ENCODE measurements around the gene EFCAB11.

EFCAB11 gene

DNA sequence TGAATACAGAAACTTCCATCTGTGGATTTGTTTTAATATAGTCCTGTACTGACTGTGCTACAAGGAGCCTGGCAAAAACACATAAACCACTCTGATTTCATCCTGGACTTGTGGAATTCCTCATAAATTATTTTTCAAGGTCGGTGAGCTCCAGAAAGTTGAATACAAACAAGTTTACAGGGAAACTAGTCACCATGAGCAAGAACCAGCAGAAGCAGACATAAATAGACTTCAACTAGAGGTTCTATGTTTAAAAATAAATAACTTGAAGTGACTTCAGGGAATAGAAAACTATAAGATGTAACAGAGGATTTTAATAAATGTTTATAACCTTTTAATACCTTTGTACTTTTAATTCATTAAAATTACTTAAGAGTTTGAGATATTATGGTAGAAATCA, 63.5 kb downstream of the EFCAB11 start:
- Histone ChIP-seq H3K27me3 (ENCODE audit: control insufficient read depth, low read length) (no peaks in the 10 kb centered on the region), H3K27ac (ENCODE audit: low read depth, low read length) (no peak overlapping the region), H3K4me3 (ENCODE audit: low read length) (no peak overlapping the region), H3F3A (ENCODE audit: control insufficient read depth, insufficient read depth) (no peaks in the 10 kb centered on the region), H3K4me1 (ENCODE audit: control insufficient read depth, low read length) (no peaks in the 10 kb centered on the region), H3K9me3 (ENCODE audit: control insufficient read depth, insufficient read depth, low read length) (no peaks in the 10 kb centered on the region), H3K36me3 (ENCODE audit: control insufficient read depth, low read length) (no peaks in the 10 kb centered on the region), H3K9me2 (replicated peaks; ENCODE audit: control insufficient read depth, low read length) (no peaks in the 10 kb centered on the region), H3K79me2 (ENCODE audit: control insufficient read depth, low read length) (no peaks in the 10 kb centered on the region), H3K4me2 (ENCODE audit: low read length) (no peak overlapping the region), H4K20me1 (ENCODE audit: control insufficient read depth, insufficient read depth, low read depth, low read length) (no peaks in the 10 kb centered on the region)
- TF ChIP-seq, protein P1, sequence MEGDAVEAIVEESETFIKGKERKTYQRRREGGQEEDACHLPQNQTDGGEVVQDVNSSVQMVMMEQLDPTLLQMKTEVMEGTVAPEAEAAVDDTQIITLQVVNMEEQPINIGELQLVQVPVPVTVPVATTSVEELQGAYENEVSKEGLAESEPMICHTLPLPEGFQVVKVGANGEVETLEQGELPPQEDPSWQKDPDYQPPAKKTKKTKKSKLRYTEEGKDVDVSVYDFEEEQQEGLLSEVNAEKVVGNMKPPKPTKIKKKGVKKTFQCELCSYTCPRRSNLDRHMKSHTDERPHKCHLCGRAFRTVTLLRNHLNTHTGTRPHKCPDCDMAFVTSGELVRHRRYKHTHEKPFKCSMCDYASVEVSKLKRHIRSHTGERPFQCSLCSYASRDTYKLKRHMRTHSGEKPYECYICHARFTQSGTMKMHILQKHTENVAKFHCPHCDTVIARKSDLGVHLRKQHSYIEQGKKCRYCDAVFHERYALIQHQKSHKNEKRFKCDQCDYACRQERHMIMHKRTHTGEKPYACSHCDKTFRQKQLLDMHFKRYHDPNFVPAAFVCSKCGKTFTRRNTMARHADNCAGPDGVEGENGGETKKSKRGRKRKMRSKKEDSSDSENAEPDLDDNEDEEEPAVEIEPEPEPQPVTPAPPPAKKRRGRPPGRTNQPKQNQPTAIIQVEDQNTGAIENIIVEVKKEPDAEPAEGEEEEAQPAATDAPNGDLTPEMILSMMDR (IDR thresholded peaks at IDR 0.05; ENCODE audit: low read depth, low read length, poor library complexity, severe bottlenecking), result no peak
- no peak for TF ChIP-seq EZH2phosphoT487 (IDR thresholded peaks at IDR 0.05; ENCODE audit: borderline replicate concordance, low read length)

DNA sequence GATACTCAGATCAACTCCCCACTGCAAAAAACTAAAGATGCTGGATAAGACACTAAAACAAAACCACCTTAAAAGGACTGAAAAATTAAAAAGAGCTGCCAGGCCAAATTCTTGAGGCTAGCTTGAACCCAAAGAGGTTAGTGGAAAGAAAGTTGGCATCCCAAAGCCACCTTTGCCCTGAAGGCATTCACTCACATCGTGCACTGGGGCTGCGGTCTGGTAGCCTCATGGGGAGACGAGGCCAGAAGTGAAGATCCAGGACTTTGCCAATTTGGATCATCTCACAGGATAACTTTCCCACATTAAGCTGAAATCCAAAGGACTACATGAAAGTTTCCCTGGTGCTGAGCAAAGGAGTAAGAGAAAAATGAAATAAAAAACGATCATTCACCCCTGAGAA, 63.9 kb downstream of the EFCAB11 start:
- H3K79me2 ChIP-seq (ENCODE audit: control insufficient read depth, low read length), result no peaks in the 10 kb centered on the region
- TF ChIP-seq, protein P1 (IDR thresholded peaks at IDR 0.05; ENCODE audit: low read depth, low read length, poor library complexity, severe bottlenecking), result no peak
- TF ChIP-seq EZH2phosphoT487 (IDR thresholded peaks at IDR 0.05; ENCODE audit: borderline replicate concordance, low read length), result no peak
- H3F3A ChIP-seq (ENCODE audit: control insufficient read depth, insufficient read depth), result no peaks in the 10 kb centered on the region
- no peaks in the 10 kb centered on the region for H3K36me3 ChIP-seq (ENCODE audit: control insufficient read depth, low read length)
- no peak overlapping the region for H3K4me3 ChIP-seq (ENCODE audit: low read length)
- H3K27ac ChIP-seq (ENCODE audit: low read depth, low read length), result no peak overlapping the region
- H3K4me1 ChIP-seq (ENCODE audit: control insufficient read depth, low read length), result no peaks in the 10 kb centered on the region
- H3K9me2 ChIP-seq (replicated peaks; ENCODE audit: control insufficient read depth, low read length), result no peaks in the 10 kb centered on the region
- no peaks in the 10 kb centered on the region for H3K27me3 ChIP-seq (ENCODE audit: control insufficient read depth, low read length)
- no peaks in the 10 kb centered on the region for H3K9me3 ChIP-seq (ENCODE audit: control insufficient read depth, insufficient read depth, low read length)
- H4K20me1 ChIP-seq (ENCODE audit: control insufficient read depth, insufficient read depth, low read depth, low read length), result no peaks in the 10 kb centered on the region
- no peak overlapping the region for H3K4me2 ChIP-seq (ENCODE audit: low read length)

DNA sequence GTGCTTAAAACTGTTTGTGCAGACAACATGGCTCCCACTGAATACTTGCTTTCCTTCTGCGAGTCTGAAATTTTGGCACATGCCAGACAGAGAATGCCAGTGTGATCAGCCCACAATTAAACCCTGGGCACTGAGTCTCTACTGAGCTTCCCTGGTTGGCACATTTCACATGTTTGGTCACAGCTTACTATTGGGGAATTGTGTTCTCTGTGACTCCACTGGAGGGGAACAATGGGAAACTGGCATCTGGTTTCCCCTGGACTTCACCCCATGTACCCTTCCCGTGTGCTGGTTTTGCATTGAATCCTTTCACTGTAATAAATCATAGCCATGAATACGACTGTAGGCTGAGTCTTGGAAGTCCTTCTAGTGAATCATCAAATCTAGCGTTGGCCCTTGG, 64.9 kb downstream of the EFCAB11 start:
- TF ChIP-seq, protein P1 (IDR thresholded peaks at IDR 0.05; ENCODE audit: low read depth, low read length, poor library complexity, severe bottlenecking), result no peak
- no peak for TF ChIP-seq EZH2phosphoT487 (IDR thresholded peaks at IDR 0.05; ENCODE audit: borderline replicate concordance, low read length)
- H4K20me1 ChIP-seq (ENCODE audit: control insufficient read depth, insufficient read depth, low read depth, low read length), result no peaks in the 10 kb centered on the region
- H3K9me2 ChIP-seq (replicated peaks; ENCODE audit: control insufficient read depth, low read length), result no peaks in the 10 kb centered on the region
- H3K9me3 ChIP-seq (ENCODE audit: control insufficient read depth, insufficient read depth, low read length), result no peaks in the 10 kb centered on the region
- H3K79me2 ChIP-seq (ENCODE audit: control insufficient read depth, low read length), result no peaks in the 10 kb centered on the region
- H3K27ac ChIP-seq (ENCODE audit: low read depth, low read length), result no peak overlapping the region
- H3K27me3 ChIP-seq (ENCODE audit: control insufficient read depth, low read length), result no peaks in the 10 kb centered on the region
- no peaks in the 10 kb centered on the region for H3F3A ChIP-seq (ENCODE audit: control insufficient read depth, insufficient read depth)
- H3K36me3 ChIP-seq (ENCODE audit: control insufficient read depth, low read length), result no peaks in the 10 kb centered on the region
- no peak overlapping the region for H3K4me3 ChIP-seq (ENCODE audit: low read length)
- no peak overlapping the region for H3K4me2 ChIP-seq (ENCODE audit: low read length)
- H3K4me1 ChIP-seq (ENCODE audit: control insufficient read depth, low read length), result no peaks in the 10 kb centered on the region

DNA sequence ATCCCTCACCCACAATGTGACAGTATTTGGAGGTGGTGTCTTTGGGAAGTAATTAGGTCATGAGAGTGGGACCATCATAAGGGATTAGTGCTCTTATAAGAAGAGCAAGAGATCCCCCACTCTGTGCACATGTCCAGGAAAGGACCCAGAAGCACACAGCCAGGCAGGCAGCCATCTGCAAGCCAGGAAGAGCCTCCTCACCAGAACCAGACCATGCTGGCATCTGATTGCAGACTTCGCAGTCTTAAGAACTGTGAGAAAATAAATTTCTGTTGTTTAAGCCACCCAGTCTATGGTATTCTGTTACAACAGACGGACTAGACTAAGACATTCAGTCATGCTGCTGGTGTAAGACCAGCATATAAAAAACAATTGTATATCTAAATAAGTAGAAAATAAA, 69.8 kb downstream of the EFCAB11 start:
- Histone ChIP-seq H3K27me3 (ENCODE audit: control insufficient read depth, low read length) (no peaks in the 10 kb centered on the region), H3F3A (ENCODE audit: control insufficient read depth, insufficient read depth) (no peaks in the 10 kb centered on the region), H3K36me3 (ENCODE audit: control insufficient read depth, low read length) (no peaks in the 10 kb centered on the region), H3K9me2 (replicated peaks; ENCODE audit: control insufficient read depth, low read length) (no peaks in the 10 kb centered on the region), H3K27ac (ENCODE audit: low read depth, low read length) (no peak overlapping the region), H3K79me2 (ENCODE audit: control insufficient read depth, low read length) (no peaks in the 10 kb centered on the region), H3K4me2 (ENCODE audit: low read length) (no peak overlapping the region), H3K4me1 (ENCODE audit: control insufficient read depth, low read length) (peaks cover 6% of the 10 kb centered on the region; the same call in 1 of the 2 replicates), H3K9me3 (ENCODE audit: control insufficient read depth, insufficient read depth, low read length) (no peaks in the 10 kb centered on the region), H3K4me3 (ENCODE audit: low read length) (no peak overlapping the region), H4K20me1 (ENCODE audit: control insufficient read depth, insufficient read depth, low read depth, low read length) (no peaks in the 10 kb centered on the region)
- no peak for TF ChIP-seq EZH2phosphoT487 (IDR thresholded peaks at IDR 0.05; ENCODE audit: borderline replicate concordance, low read length)
- TF ChIP-seq, protein P1 (IDR thresholded peaks at IDR 0.05; ENCODE audit: low read depth, low read length, poor library complexity, severe bottlenecking), result no peak
